Inferior parietal cortex (tissue), 1 donor: ENCODE results near the gene APCDD1L.

Experiments
- DNase-seq: peaks from one replicate; pipeline ENCODE4 v3.0.0-alpha.2; 2016; ENCODE audit errors: extremely low spot score

Gene APCDD1L

DNA sequence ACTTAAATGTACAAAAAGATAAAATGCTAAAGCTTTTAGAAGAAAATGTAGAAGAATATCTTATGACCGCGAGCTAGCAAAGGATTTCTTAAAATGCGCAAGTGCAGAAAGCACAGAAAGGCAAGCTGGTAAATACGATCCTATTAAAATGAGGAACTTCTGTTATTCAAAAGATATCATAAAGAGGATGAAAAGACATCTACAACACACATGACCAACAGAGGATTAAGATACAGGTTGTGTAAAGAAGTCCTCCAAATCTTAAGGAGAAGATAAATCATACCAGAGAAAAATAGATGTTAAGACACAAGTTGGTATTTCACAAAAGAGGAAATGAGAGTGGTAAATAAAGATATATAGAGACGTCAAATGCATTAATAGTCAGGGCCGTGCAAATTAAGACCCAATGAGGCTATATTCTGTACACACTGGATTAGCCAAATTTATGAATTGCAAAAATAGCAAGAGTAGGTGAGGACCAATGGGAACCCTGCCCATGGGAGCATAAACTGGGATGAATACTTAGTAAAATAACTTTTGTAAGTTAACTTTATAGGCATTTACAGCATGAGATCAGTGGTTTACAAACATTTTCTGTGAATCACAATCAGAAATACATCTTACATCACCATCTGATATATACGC is 23.0 kb downstream of the APCDD1L start:
- no peak for DNase-seq

GRCh38 chr20:58486207-58486606 is 29.0 kb downstream of the APCDD1L start:
- DNase-seq = no peak

GRCh38 chr20:58485393-58485792 is 29.8 kb downstream of the APCDD1L start:
- no peak for DNase-seq

- no peak for DNase-seq
These were observed 31.7 kb downstream of the APCDD1L start for GRCh38 chr20:58483470-58483869.

- no peak for DNase-seq
These were observed 32.1 kb downstream of the APCDD1L start for GRCh38 chr20:58483051-58483450.

GRCh38 chr20:58482416-58482815 is 32.8 kb downstream of the APCDD1L start:
- no peak for DNase-seq

DNA sequence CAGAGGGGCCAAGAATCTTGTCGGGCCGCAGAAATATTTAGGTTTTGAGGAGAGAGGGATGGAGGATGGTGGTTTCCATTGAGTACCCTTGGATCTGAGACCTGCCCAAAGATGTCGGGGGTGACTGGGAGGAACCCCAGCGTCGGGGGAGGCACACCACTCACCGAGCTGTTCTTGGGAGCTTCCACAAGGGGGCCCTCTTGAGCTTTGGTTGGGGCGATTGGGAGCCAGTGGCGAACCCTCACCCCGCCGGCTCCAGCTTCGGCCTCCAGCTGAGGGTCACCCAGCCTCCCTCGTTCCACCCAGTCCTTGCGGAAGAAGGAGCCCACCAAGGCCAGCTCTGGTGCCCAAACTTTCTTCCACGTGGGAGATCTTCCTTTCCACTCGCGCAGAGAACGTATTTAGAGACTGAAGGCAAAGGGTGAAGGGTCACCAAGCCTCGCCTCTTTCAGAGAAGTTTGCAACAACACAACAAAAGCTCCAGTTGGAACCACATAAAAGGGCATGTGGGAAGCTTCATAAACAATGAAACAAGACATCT is 33.6 kb downstream of the APCDD1L start:
- peak; percentile 13 for DNase-seq

GRCh38 chr20:58480551-58481336 is 34.5 kb downstream of the APCDD1L start:
- DNase-seq = no peak

- DNase-seq = no peak
These were observed 35.3 kb downstream of the APCDD1L start for GRCh38 chr20:58479726-58480440.

DNA sequence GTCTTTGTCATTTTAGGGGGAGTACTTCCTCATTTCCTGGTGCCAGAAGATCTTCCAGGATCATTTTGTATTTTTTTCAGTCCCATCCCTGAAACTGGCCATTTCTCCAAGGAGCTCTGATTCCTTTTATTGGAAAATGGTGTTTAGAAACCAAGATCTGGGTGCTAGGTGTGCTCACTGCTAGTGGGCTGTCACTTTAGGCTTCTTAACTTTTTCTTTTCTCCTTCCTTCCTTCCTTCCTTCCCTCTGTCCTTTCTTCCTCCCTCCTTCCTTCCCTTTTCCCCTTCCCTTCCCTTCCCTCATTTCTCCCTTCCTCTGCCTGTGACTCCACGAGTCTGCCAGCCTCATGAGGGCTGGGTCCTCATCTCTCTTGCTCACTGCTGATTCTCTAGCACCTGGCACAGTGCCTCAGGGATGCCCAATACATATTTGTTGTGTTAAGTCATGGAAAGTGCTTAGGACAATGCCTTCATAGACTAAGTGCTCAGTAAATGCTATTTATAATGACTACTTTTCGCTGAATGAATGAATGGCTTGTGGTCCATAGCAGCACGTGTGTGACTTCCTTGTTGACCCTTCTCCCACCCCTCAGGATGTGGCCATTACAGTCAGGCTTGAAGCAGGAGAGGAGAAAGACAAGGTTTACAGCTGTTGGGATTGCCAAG is 36.9 kb downstream of the APCDD1L start:
- DNase-seq = no peak

- no peak for DNase-seq
These were observed 39.7 kb downstream of the APCDD1L start for GRCh38 chr20:58475466-58475865.

GRCh38 chr20:58473453-58474425 is 41.5 kb downstream of the APCDD1L start:
- no peak for DNase-seq

- no peak for DNase-seq
These were observed 42.8 kb downstream of the APCDD1L start for GRCh38 chr20:58472273-58473018.

DNA sequence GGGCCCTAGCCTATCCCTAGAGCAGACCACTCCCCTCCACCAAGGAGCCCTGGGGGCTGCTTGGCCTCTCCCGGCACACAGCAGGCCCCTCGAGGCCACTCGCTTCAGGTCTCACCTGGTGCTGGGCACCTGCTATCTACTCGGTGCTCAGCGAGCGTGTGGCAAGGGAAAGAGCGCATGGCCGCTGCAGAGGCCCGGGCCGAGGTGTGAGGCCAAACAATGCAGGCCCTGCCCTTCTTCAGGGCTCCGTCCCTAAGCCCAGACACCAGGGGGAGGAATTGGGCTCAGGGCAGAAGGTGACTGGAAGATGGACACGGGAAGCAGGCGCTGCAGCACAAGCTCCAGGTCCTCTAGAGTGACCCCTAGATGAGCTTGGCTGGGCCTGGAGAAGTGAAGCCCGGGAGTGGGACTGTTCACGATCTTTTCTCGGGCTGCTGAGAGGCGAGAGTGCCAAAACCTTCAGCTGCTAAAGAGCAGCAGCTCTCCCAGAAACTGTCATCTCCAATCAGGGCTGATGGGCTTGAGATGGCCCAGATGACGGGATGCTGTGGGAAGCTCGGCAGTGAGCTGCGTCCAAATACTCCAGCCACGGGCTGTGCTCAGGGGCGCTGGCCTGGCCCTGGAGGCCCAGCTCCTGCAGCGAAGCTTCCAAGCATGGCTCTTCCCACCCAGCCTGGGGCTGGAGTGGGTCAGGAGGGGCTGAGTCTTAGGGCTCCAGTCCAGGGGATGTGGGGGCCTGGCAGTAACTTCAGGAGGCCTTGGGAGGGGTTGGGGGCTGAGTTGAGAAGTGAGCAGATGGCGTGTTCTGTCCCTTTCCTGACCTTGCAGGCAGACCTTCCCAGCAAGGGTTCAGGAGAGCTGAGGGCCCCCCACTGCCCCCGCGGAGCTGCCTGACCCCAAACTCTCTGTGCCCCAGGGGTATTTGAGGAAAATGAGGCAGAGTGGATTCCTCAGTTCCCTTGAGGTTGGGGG is 43.7 kb downstream of the APCDD1L start:
- no peak for DNase-seq

GRCh38 chr20:58470336-58471192 is 44.6 kb downstream of the APCDD1L start:
- DNase-seq = no peak

DNA sequence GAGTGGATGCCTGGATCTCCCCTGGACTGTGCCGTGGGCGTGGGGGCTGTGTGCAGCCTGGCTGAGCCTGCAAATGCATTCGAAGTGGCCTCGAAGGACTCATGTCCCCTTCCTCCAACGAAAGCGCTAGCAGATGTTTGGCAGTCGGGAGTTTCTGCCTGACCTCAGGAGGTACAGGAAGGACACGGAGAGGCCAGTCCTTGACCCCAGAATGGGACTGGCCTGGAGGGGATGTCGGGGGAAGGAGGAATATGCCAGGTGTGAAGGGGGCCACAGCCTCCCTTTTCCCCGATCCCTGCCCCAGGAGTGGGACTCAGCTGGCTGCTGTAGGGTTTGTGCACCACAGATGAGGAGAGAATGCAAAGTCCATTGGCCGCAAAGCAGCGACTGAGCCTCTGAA is 45.6 kb downstream of the APCDD1L start:
- DNase-seq = no peak

DNA sequence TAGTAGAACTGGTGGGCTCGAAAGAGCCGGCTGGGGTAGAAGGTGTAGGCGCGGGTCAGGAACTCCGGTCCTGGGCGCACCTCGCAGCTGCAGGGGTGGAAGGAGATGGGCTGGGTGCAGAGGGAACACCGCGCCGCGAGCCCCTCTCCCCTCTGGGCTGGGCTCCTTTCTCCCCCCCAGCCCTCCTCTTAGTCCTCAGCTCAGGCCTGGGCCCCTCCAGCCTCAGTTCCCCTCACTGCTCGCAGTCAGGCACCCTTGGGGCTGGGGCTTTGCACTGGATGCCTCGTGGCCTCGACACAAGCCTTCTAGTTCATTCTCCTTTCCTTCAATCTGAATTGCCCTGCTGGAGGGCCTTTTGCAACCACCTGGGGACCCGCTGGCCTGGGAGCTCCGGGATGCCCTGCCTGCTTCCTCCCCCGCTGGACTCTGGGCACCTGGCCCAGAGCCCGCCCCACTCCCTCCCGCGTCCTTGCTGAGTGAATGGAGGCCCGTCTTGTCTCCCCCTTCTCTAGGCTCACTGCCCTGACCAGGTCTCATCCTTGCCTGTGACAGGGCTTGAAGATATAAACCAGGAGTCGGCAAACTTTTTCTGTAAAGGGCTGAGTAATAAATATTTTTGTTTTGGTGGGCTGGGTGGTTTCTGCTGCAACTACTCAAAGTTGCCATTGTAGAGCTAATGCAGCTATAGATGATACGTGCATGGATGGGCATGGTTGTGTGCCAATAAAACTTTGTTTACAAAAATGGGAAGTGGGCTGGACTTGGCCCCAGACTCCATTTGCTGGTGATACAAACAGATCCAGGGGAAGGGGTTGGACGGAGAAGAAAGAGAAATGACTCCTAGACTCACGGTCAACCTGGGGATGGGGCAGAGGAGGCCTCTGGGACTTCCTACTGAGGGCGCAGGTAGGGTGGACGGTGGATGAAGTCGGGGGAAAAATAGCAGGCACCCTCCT is 47.3 kb downstream of the APCDD1L start:
- no peak for DNase-seq
